CD8-positive, alpha-beta memory T cell (primary cell): ENCODE measurements around the gene KLHL29. TPM values are rescaled to one million over a fixed set of nuclear protein-coding genes. Genes with fewer than 3 reads are reported as not detected.

Experiments
- CTCF ChIA-PET: fragments of 350-600 bp; sonication (Branson Sonifier 250); formaldehyde crosslinking; loops from one replicate; lab custom pipeline; 2021; ENCODE audit warnings: antibody characterized with exemption; lab: Charles Lee
- POLR2A ChIA-PET: fragments of 350-600 bp; sonication (Branson Sonifier 250); formaldehyde crosslinking; loops from one replicate; lab custom pipeline; 2021; ENCODE audit warnings: antibody characterized with exemption; lab: Charles Lee
- DNase-seq, 5 donors: peaks; one replicate each; pipeline versions ENCODE4 v3.0.0 to v3.0.0-alpha.2; 2020 to 2022; ENCODE audit warnings: mixed read lengths in 1 of 5
- H3K27ac ChIP-seq: one replicate; pipeline ENCODE4 v1.7.0; 2013; ENCODE audit warnings: low read depth, mild to moderate bottlenecking, low read length, moderate library complexity
- H3K27me3 ChIP-seq: 2 replicates; pipeline ENCODE4 v1.7.0; 2013; ENCODE audit warnings: low read length, mild to moderate bottlenecking; ENCODE audit not compliant: insufficient read depth, poor library complexity, severe bottlenecking
- H3K36me3 ChIP-seq: 2 replicates; pipeline ENCODE4 v1.7.0; 2013; ENCODE audit warnings: mild to moderate bottlenecking, low read length, moderate library complexity; ENCODE audit not compliant: insufficient read depth
- H3K4me1 ChIP-seq: 2 replicates; pipeline ENCODE4 v1.7.0; 2013; ENCODE audit warnings: mild to moderate bottlenecking, low read length, moderate library complexity; ENCODE audit not compliant: insufficient read depth
- H3K4me3 ChIP-seq: 2 replicates; pipeline ENCODE4 v1.7.0; 2013; ENCODE audit warnings: mild to moderate bottlenecking, low read length
- H3K9me3 ChIP-seq: 2 replicates; pipeline ENCODE4 v1.7.0; 2013; ENCODE audit warnings: mild to moderate bottlenecking, low read length
- H3K27ac Mint-ChIP-seq, 8 donors: one replicate each; pipeline ENCODE4 v1.8.0; 2020 to 2021; ENCODE audit warnings: mixed read lengths in 8 of 8, mild to moderate bottlenecking in 6 of 8, inconsistent platforms in 3 of 8, moderate library complexity in 3 of 8
- H3K27me3 Mint-ChIP-seq, 2 donors: one replicate each; pipeline ENCODE4 v1.8.0; 2020 to 2021; ENCODE audit warnings: mixed read lengths in 2 of 2, mild to moderate bottlenecking in 1 of 2, moderate library complexity in 1 of 2
- H3K36me3 Mint-ChIP-seq, 3 donors: one replicate each; pipeline ENCODE4 v1.8.0; 2020 to 2021; ENCODE audit warnings: mixed read lengths in 3 of 3, inconsistent platforms in 1 of 3, mild to moderate bottlenecking in 1 of 3
- H3K4me1 Mint-ChIP-seq, 3 donors: one replicate each; pipeline ENCODE4 v1.8.0; 2020 to 2021; ENCODE audit warnings: mixed read lengths in 3 of 3, inconsistent platforms in 1 of 3, mild to moderate bottlenecking in 1 of 3
- H3K4me3 Mint-ChIP-seq, 7 donors: one replicate each; pipeline ENCODE4 v1.8.0; 2020 to 2021; ENCODE audit warnings: mixed read lengths in 7 of 7, mild to moderate bottlenecking in 6 of 7, moderate library complexity in 4 of 7, inconsistent platforms in 2 of 7
- H3K9me3 Mint-ChIP-seq, 5 donors: one replicate each; pipeline ENCODE4 v1.8.0; 2020 to 2022; ENCODE audit warnings: mixed read lengths in 5 of 5, mild to moderate bottlenecking in 3 of 5, moderate library complexity in 2 of 5, inconsistent platforms in 1 of 5
- polyA plus RNA-seq: library from polyadenylated mRNA; unstranded; fragments of 300-500 nt; fragmentation: Illumina TruSeq; gene quantifications from one replicate; pipeline ENCODE4 v1.2.3, GENCODE V29; 2021
- total RNA-seq, 2 experiments: library from RNA; stranded (reverse); gene quantifications; one replicate each; pipeline ENCODE4 v1.2.3, GENCODE V29; 2021

Gene KLHL29
- total and polyA plus RNA-seq, 3 experiments from 2014 or later: 0.11 to 0.21 (median 0.13) TPM

DNA sequence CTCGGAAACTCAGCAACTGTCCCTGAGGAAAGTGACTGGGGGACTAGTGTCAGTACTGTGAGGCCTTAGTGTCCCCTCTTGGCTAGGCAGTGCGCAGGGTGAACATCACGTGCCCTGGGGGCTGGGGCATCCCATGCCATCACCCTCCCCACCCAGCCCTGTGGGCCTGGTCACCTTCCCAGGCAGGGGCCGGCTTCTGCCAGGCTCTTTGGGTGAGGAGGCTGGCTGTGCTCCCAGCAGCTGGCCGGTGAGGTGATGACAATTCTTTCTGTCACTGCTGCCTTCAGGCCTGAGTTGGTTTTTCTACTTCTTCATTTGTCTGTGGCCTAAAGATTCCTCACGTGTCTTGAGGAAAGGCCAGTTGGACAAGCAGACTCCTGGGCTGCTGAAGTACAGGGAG is 180.8 kb downstream of the KLHL29 start:
- Histone ChIP-seq H3K4me1 (no peaks in the 10 kb centered on the region), H3K36me3 (no peaks in the 10 kb centered on the region), H3K4me3 (no peak overlapping the region), H3K27ac (no peak overlapping the region), H3K9me3 (no peaks in the 10 kb centered on the region), H3K27me3 (no peaks in the 10 kb centered on the region)
- no peak for DNase-seq
- H3K27ac Mint-ChIP-seq: no peak overlapping the region
- ChIA-PET POLR2A (no interaction called here), CTCF (no interaction called here)
- H3K9me3 Mint-ChIP-seq: no peaks in the 10 kb centered on the region
- H3K4me1 Mint-ChIP-seq: no peaks in the 10 kb centered on the region
- peaks cover under 1 to 2% of the 10 kb centered on the region in 2 donors for H3K27me3 Mint-ChIP-seq
- no peak overlapping the region for H3K4me3 Mint-ChIP-seq
- H3K36me3 Mint-ChIP-seq: no peaks in the 10 kb centered on the region

DNA sequence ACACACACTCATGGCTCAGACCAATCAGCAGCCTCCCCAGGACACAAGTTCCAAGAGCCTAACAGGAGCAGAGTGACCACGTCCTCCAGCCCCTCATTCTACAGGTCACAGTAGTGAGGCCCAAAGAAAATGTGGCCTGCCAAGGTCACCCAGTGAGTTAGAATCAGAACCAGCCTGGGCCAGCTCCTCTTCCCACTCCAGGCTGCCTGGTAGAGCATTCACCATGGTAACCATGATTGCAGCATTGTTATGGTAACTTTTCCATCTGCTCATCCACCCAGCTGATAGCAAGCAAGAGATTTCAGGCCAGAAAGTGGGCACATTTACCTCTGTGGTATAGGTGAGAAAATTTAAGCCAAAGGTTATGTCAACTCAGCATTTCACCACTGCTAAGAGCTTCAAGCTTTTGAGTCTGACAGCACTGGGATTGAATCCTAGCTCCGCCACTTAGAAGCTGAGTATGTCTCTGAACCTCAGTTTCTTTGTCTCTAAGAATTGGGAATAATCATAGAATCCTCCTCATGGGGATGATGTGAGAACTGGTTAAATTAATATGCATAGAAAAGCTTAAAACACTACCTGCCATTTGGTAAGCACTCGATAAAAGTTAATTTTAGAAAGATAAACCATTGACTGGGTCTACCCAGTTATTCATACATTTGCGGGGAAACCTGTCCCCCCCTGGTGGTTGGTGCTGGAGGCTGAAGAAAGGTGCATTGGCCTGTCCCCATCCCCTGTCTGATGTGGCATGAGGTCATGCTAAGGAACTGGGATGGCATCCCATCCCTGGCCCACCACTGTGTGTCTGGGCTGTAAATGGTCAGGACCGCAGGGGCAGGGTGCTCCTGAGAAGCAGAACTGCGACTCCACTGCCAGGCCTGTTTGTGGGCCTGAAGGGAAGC is 181.5 kb downstream of the KLHL29 start:
- Histone ChIP-seq H3K9me3 (no peaks in the 10 kb centered on the region), H3K4me1 (no peaks in the 10 kb centered on the region), H3K4me3 (no peak overlapping the region), H3K27ac (no peak overlapping the region), H3K27me3 (no peaks in the 10 kb centered on the region), H3K36me3 (no peaks in the 10 kb centered on the region)
- ChIA-PET POLR2A (no interaction called here), CTCF (no interaction called here)
- Mint-ChIP-seq H3K27ac (no peak overlapping the region), H3K36me3 (no peaks in the 10 kb centered on the region), H3K9me3 (no peaks in the 10 kb centered on the region), H3K27me3 (peaks cover 2 to 4% of the 10 kb centered on the region in 2 donors), H3K4me1 (no peaks in the 10 kb centered on the region), H3K4me3 (no peak overlapping the region)
- DNase-seq: peak in 1 of 5 donors; percentile 13

DNA sequence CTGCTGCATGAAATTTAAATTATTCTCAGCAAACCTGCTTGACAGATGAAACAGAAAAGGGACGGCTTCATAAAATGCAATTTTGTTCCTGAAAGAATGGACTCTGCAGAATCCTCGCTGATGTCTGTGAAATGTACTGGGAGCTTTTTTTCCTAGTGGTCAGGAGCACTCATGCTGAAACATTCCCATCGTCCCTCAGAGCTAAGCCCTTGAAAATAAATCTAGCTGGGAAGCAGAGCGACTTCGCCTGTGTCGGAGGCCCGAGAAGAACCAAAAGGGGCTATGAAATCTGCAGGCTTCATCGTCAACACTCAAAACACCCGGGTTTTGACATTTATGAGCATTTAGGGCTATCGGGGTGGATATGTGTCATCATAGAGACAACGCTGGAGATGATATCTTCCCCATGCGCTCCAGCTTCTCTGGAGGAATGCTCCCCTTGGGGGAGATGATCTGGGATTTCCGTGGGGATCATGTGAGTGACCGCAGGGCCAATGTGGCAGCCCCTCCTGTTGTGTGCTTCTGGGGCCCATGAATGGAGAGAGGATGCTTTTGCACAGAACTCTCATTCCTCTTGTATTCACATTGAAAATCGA is 182.3 kb downstream of the KLHL29 start:
- no peak for DNase-seq
- H3K36me3 ChIP-seq: no peaks in the 10 kb centered on the region
- Mint-ChIP-seq H3K9me3 (no peaks in the 10 kb centered on the region), H3K27me3 (peaks cover 3 to 4% of the 10 kb centered on the region in 2 donors), H3K4me1 (no peaks in the 10 kb centered on the region), H3K4me3 (no peak overlapping the region), H3K27ac (no peak overlapping the region), H3K36me3 (no peaks in the 10 kb centered on the region)
- no peaks in the 10 kb centered on the region for H3K27me3 ChIP-seq
- ChIA-PET POLR2A (no interaction called here), CTCF (no interaction called here)
- no peaks in the 10 kb centered on the region for H3K4me1 ChIP-seq
- H3K4me3 ChIP-seq: no peak overlapping the region
- no peaks in the 10 kb centered on the region for H3K9me3 ChIP-seq
- no peak overlapping the region for H3K27ac ChIP-seq

DNA sequence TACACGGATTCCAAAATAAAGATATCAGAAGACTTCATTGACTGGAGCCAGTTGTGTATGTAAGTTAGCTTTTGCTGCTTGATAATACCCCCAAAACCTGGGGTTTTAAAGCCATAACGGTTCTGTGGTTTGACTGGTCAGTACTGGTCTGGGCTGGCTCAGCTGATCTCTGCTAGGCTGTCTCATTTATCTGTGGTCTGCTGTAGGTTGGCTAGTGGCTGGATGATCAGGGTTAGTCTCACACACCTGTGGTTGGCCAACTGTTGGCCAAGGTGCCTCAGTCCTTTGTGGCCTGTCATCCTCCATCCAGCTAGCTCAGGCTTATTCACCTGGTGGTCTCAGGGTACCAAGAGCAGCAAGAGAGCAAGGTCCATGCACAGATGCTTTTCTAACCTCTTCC is 183.2 kb downstream of the KLHL29 start:
- H3K36me3 ChIP-seq: no peaks in the 10 kb centered on the region
- H3K27me3 ChIP-seq: no peaks in the 10 kb centered on the region
- ChIA-PET POLR2A (no interaction called here), CTCF (no interaction called here)
- no peak overlapping the region for H3K27ac ChIP-seq
- H3K9me3 ChIP-seq: no peaks in the 10 kb centered on the region
- H3K4me3 ChIP-seq: no peak overlapping the region
- Mint-ChIP-seq H3K4me3 (no peak overlapping the region), H3K9me3 (no peaks in the 10 kb centered on the region), H3K36me3 (no peaks in the 10 kb centered on the region), H3K27ac (no peak overlapping the region), H3K27me3 (peaks cover 3 to 4% of the 10 kb centered on the region in 2 donors), H3K4me1 (no peaks in the 10 kb centered on the region)
- H3K4me1 ChIP-seq: no peaks in the 10 kb centered on the region
- DNase-seq: no peak

DNA sequence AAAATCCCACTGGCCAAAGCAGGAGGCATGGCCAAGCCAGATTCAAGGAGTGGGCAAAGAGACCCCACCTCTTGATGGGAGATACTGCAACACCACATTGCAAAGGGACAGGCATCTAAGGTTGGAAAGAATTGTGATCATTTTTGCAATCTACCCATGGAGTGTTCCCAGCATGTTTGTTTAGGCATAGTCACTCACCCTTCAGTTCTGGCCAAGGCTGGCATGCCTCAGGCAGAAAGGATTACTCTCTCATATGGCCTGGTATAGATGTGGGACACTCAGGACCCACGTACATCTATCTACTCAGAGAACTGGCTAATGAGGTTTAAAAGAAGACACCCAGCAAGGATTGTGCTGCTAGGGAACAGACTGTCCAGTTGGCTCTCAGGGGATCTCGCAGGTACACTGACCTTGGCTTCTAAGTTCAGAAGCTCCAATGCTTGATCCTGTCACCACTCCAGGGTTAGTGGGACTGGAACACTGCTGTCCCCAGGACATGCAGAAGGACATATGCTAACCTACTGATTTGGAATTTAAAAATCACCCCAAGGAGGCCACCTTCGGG is 183.7 kb downstream of the KLHL29 start:
- no peak for DNase-seq
- CTCF ChIA-PET: no interaction called here
- Histone ChIP-seq H3K36me3 (no peaks in the 10 kb centered on the region), H3K27ac (no peak overlapping the region), H3K9me3 (no peaks in the 10 kb centered on the region), H3K27me3 (no peaks in the 10 kb centered on the region), H3K4me1 (no peaks in the 10 kb centered on the region), H3K4me3 (no peak overlapping the region)
- no peak overlapping the region for H3K4me3 Mint-ChIP-seq
- no peaks in the 10 kb centered on the region for H3K4me1 Mint-ChIP-seq
- peaks cover 4 to 5% of the 10 kb centered on the region in 2 donors for H3K27me3 Mint-ChIP-seq
- POLR2A ChIA-PET: no interaction called here
- no peak overlapping the region for H3K27ac Mint-ChIP-seq
- no peaks in the 10 kb centered on the region for H3K36me3 Mint-ChIP-seq
- no peaks in the 10 kb centered on the region for H3K9me3 Mint-ChIP-seq

DNA sequence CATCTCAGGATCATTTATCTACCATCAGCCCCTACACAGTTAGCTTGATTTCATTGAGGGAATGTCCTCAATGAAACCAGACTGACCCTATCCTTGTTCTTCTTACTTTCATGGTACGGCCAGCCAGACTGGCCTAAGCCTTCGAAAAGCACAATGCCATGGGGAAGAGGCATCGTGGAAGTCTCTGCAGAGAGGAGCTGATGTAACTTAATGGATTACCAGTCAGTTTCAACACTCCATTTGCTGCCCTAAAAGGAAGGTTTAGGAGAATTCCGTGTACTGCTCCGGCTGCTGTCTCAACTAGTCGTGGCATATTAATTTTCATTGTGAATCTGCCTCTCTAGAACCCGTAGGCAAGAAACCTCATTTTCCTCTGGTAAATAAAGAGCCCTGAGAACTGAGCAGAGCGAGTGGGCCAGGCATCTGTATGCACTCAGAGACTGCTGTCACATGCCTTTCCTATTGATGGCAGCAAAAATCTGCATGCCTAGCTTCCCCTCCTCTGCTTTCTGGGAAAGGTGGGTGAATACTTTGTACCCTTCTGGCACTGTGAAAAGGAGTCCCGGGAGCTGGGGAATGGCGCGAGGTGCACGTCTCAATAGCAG is 184.9 kb downstream of the KLHL29 start:
- Histone ChIP-seq H3K4me1 (no peaks in the 10 kb centered on the region), H3K4me3 (no peak overlapping the region), H3K27me3 (no peaks in the 10 kb centered on the region), H3K27ac (no peak overlapping the region), H3K36me3 (no peaks in the 10 kb centered on the region), H3K9me3 (no peaks in the 10 kb centered on the region)
- Mint-ChIP-seq H3K27me3 (peaks cover 5 to 6% of the 10 kb centered on the region in 2 donors), H3K36me3 (no peaks in the 10 kb centered on the region), H3K27ac (no peak overlapping the region), H3K9me3 (no peaks in the 10 kb centered on the region), H3K4me1 (no peaks in the 10 kb centered on the region), H3K4me3 (no peak overlapping the region)
- no peak for DNase-seq
- ChIA-PET CTCF (no interaction called here), POLR2A (no interaction called here)

DNA sequence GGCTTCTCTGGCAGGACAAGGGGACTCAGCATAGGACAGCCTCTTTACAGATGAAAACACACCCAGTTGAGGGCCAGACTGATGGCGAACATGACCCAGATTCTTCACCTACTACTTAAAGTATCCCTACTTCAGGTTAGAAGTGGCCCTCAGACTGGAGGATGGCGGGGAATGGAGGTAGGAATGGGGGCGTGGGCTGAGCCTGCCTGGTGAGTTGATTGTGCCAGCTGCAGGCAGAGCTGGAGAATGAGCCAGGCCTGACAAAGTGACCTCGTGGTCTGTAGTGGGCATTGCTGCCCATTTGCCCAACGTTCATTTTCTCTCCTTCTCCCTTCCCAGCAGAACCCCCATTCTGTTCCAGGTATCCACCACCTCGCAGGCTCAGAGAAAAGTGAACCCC is 186.1 kb downstream of the KLHL29 start:
- no peaks in the 10 kb centered on the region for H3K9me3 ChIP-seq
- H3K4me3 ChIP-seq: no peak overlapping the region
- Mint-ChIP-seq H3K9me3 (no peaks in the 10 kb centered on the region), H3K4me1 (no peaks in the 10 kb centered on the region), H3K4me3 (no peak overlapping the region), H3K27me3 (peaks cover 5 to 6% of the 10 kb centered on the region in 2 donors), H3K27ac (no peak overlapping the region), H3K36me3 (no peaks in the 10 kb centered on the region)
- no peaks in the 10 kb centered on the region for H3K27me3 ChIP-seq
- no peaks in the 10 kb centered on the region for H3K4me1 ChIP-seq
- POLR2A ChIA-PET: no interaction called here
- CTCF ChIA-PET: no interaction called here
- H3K27ac ChIP-seq: no peak overlapping the region
- H3K36me3 ChIP-seq: no peaks in the 10 kb centered on the region
- no peak for DNase-seq
